ENCODE data around the gene GFPT2.

Gene GFPT2

GRCh38 chr5:180271221-180271620 lies 81.9 kb downstream of the GFPT2 start:
- DNase-seq = peak; percentile 41

- DNase-seq = no peak
Measured at GRCh38 chr5:180259260-180259611, 93.9 kb downstream of the GFPT2 start.

- peak; percentile 8 for DNase-seq
Measured at GRCh38 chr5:180253036-180253824, 99.9 kb downstream of the GFPT2 start.

- no peak for DNase-seq
Measured at GRCh38 chr5:180251887-180252286, 101.2 kb downstream of the GFPT2 start.

- DNase-seq = no peak
Measured at GRCh38 chr5:180251141-180251540, 102.0 kb downstream of the GFPT2 start.

Data from NCI-H226 (cell line).